PC-9 (cell line): ENCODE measurements around the gene TXNRD1. TPM values are rescaled to one million over a fixed set of nuclear protein-coding genes. Genes with fewer than 3 reads are reported as not detected.
A peak's percentile ranks its signal among the peaks of the same experiment; 100 is the strongest.

Source experiments
- BruUV-seq: library from RNA; stranded (reverse); fragments of 400-500 nt; replicated peaks from 2 replicates; lab custom pipeline; 2021; lab: Mats Ljungman, UMichigan
- CTCF ChIA-PET: fragments of 300-600 bp; sonication (Branson Sonifier 250); formaldehyde crosslinking; loops from one replicate; lab custom pipeline; 2022; ENCODE audit warnings: antibody characterized with exemption; lab: Charles Lee
- POLR2A ChIA-PET: fragments of 300-600 bp; sonication (Branson Sonifier 250); formaldehyde crosslinking; loops from one replicate; lab custom pipeline; 2022; ENCODE audit warnings: antibody characterized with exemption; ENCODE audit not compliant: unreplicated experiment; lab: Charles Lee
- DNase-seq, 2 experiments: peaks; one replicate each; pipeline versions ENCODE4 v3.0.0 to v3.0.0-alpha.2; 2015 to 2022; ENCODE audit warnings: mixed read lengths in 1 of 2
- H2AFZ ChIP-seq: fragments of 200-600 bp; sonication (generic); 2 replicates; pipeline ENCODE4 v1.8.1; 2017; ENCODE audit warnings: antibody characterized with exemption
- H3F3A ChIP-seq: fragments of 200-600 bp; sonication (generic); 2 replicates; pipeline ENCODE4 v1.8.1; 2017; ENCODE audit warnings: antibody characterized with exemption, mild to moderate bottlenecking, low read depth; ENCODE audit not compliant: insufficient read depth
- H3K27ac ChIP-seq: fragments of 200-600 bp; sonication (generic); 2 replicates; pipeline ENCODE4 v1.6.1; 2016; ENCODE audit warnings: mixed run types
- H3K27me3 ChIP-seq: fragments of 200-600 bp; sonication (generic); 2 replicates; pipeline ENCODE4 v1.6.1; 2016; ENCODE audit warnings: low read depth, mixed run types; ENCODE audit not compliant: insufficient read depth
- H3K36me3 ChIP-seq: fragments of 200-600 bp; sonication (generic); 2 replicates; pipeline ENCODE4 v1.6.1; 2016; ENCODE audit warnings: low read depth, mixed run types
- H3K4me1 ChIP-seq: fragments of 200-600 bp; sonication (generic); replicated peaks from 2 replicates; pipeline ENCODE4 v1.6.1; 2016; ENCODE audit warnings: mixed run types; ENCODE audit not compliant: insufficient read depth
- H3K4me2 ChIP-seq: fragments of 200-600 bp; sonication (generic); 2 replicates; pipeline ENCODE4 v1.6.1; 2017; ENCODE audit warnings: mixed run types
- H3K4me3 ChIP-seq: fragments of 200-600 bp; sonication (generic); 2 replicates; pipeline ENCODE4 v1.6.1; 2016; ENCODE audit warnings: mixed run types
- H3K79me2 ChIP-seq: fragments of 200-600 bp; sonication (generic); 2 replicates; pipeline ENCODE4 v1.6.1; 2017; ENCODE audit warnings: low read depth, mixed run types
- H3K9me2 ChIP-seq: fragments of 200-600 bp; sonication (generic); 2 replicates; pipeline ENCODE4 v1.8.1; 2017; ENCODE audit warnings: mild to moderate bottlenecking; ENCODE audit not compliant: insufficient read depth
- H3K9me3 ChIP-seq: fragments of 200-600 bp; sonication (generic); 2 replicates; pipeline ENCODE4 v1.8.1; 2016; ENCODE audit warnings: low read depth; ENCODE audit not compliant: insufficient read depth
- H4K20me1 ChIP-seq: fragments of 200-600 bp; sonication (generic); 2 replicates; pipeline ENCODE4 v1.8.1; 2017; ENCODE audit not compliant: insufficient read depth
- EZH2 ChIP-seq: fragments of 200-600 bp; sonication (generic); IDR thresholded peaks from 2 replicates; pipeline ENCODE4 v1.8.0; 2017; ENCODE audit warnings: antibody characterized with exemption, low read depth
- intact Hi-C: fragments of 100-400 bp; cut with micrococcal nuclease; formaldehyde crosslinking; loops from one replicate; pipeline ENCODE4 v1.10.0; 2022; ENCODE audit not compliant: unreplicated experiment
- total RNA-seq: library from RNA; stranded (reverse); gene quantifications from 2 replicates; pipeline ENCODE4 v1.2.3, GENCODE V29; 2021
- TF ChIP-seq, protein P1 (sequence below): fragments of 200-600 bp; sonication (generic); conservative IDR thresholded peaks from 2 replicates; pipeline ENCODE4 v1.6.1; 2017; ENCODE audit warnings: mixed run types, antibody characterized with exemption, mild to moderate bottlenecking, moderate library complexity

The TXNRD1 gene
- total RNA-seq, 1 experiment from 2014 or later = 1,250 TPM

- Histone ChIP-seq H3F3A (peaks cover 100% of the 10 kb centered on the region), H3K4me2 (peak overlapping the region; percentile 52), H3K9me2 (no peaks in the 10 kb centered on the region), H3K4me1 (peaks cover 97% of the 10 kb centered on the region), H3K27me3 (no peaks in the 10 kb centered on the region), H3K9me3 (no peaks in the 10 kb centered on the region), H3K27ac (peak overlapping the region; percentile 77), H3K4me3 (peak overlapping the region; percentile 31; the same call in 1 of the 2 replicates), H3K36me3 (peaks cover 86% of the 10 kb centered on the region), H3K79me2 (peaks cover 100% of the 10 kb centered on the region), H4K20me1 (peaks cover 100% of the 10 kb centered on the region), H2AFZ (no peak overlapping the region)
- CTCF ChIA-PET = no interaction called here
- intact Hi-C loops = loop anchor here (10.0 kb wide), 1 partner anchor 176 kb away; the partner anchor contains the start of gene NFYB
- POLR2A ChIA-PET = no interaction called here
- no TSS peak for BruUV-seq
- TF ChIP-seq, protein P1, sequence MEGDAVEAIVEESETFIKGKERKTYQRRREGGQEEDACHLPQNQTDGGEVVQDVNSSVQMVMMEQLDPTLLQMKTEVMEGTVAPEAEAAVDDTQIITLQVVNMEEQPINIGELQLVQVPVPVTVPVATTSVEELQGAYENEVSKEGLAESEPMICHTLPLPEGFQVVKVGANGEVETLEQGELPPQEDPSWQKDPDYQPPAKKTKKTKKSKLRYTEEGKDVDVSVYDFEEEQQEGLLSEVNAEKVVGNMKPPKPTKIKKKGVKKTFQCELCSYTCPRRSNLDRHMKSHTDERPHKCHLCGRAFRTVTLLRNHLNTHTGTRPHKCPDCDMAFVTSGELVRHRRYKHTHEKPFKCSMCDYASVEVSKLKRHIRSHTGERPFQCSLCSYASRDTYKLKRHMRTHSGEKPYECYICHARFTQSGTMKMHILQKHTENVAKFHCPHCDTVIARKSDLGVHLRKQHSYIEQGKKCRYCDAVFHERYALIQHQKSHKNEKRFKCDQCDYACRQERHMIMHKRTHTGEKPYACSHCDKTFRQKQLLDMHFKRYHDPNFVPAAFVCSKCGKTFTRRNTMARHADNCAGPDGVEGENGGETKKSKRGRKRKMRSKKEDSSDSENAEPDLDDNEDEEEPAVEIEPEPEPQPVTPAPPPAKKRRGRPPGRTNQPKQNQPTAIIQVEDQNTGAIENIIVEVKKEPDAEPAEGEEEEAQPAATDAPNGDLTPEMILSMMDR = no peak
- no peak for TF ChIP-seq EZH2
- DNase-seq = no peak
Measured at GRCh38 chr12:104310751-104311633, 95.4 kb downstream of the TXNRD1 start.

DNA sequence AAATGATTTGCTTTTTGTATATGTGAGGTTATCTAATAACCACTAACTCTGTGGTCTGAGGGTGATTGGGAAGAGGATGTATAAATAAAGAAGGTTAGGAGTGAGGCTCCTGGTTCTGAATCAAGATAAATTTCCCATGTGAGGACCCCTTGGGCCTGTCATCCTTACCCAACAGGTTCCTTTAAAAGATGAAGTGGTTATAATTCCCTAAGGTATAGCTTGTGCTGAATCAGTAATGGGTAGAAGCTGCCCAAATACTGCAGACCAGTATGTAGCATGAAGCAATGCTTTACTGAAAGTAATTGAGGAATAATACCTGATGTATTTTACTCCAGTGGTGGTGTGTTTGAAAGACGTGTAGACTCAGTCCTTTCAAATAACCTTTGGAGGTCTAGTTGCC lies 96.6 kb downstream of the TXNRD1 start:
- Histone ChIP-seq H3K9me2 (no peaks in the 10 kb centered on the region), H3K27me3 (no peaks in the 10 kb centered on the region), H3F3A (peaks cover 100% of the 10 kb centered on the region), H3K79me2 (peaks cover 99% of the 10 kb centered on the region), H3K27ac (peak overlapping the region; percentile 77), H3K4me1 (peaks cover 94% of the 10 kb centered on the region), H3K4me2 (peak overlapping the region; percentile 22), H4K20me1 (peaks cover 100% of the 10 kb centered on the region), H3K9me3 (no peaks in the 10 kb centered on the region), H3K36me3 (peaks cover 82% of the 10 kb centered on the region), H2AFZ (no peak overlapping the region), H3K4me3 (no peak overlapping the region)
- no peak for DNase-seq
- ChIA-PET CTCF (no interaction called here), POLR2A (no interaction called here)
- no peak for TF ChIP-seq EZH2
- TF ChIP-seq, protein P1 = no peak
- BruUV-seq = no TSS peak
- intact Hi-C loops = loop anchor here (10.0 kb wide), 1 partner anchor 177 kb away; the partner anchor contains the start of gene NFYB

GRCh38 chr12:104312654-104313053 lies 97.1 kb downstream of the TXNRD1 start:
- DNase-seq = no peak
- H3K9me2 ChIP-seq = no peaks in the 10 kb centered on the region
- H2AFZ ChIP-seq = no peak overlapping the region
- CTCF ChIA-PET = no interaction called here
- H3K4me2 ChIP-seq = peak overlapping the region; percentile 22
- BruUV-seq = no TSS peak
- POLR2A ChIA-PET = no interaction called here
- intact Hi-C loops = loop anchor here (10.0 kb wide), 1 partner anchor 178 kb away; the partner anchor contains the start of gene NFYB
- TF ChIP-seq EZH2 = no peak
- H3K4me1 ChIP-seq = peaks cover 94% of the 10 kb centered on the region
- no peak overlapping the region for H3K4me3 ChIP-seq
- no peaks in the 10 kb centered on the region for H3K27me3 ChIP-seq
- H3K9me3 ChIP-seq = no peaks in the 10 kb centered on the region
- H4K20me1 ChIP-seq = peaks cover 100% of the 10 kb centered on the region
- H3F3A ChIP-seq = peaks cover 100% of the 10 kb centered on the region
- H3K27ac ChIP-seq = peak overlapping the region; percentile 77
- peaks cover 82% of the 10 kb centered on the region for H3K36me3 ChIP-seq
- H3K79me2 ChIP-seq = peaks cover 99% of the 10 kb centered on the region
